AG04449 (cell line): Measurements from ENCODE around the gene CRYBG3.

Source experiments
- CTCF ChIA-PET: fragments of 350-600 bp; formaldehyde crosslinking; extraction: SDS; loops from one replicate; lab custom pipeline; 2021; ENCODE audit warnings: antibody characterized with exemption; lab: Yijun Ruan, JAX
- POLR2A ChIA-PET: fragments of 400-600, 350-600 bp; formaldehyde crosslinking; extraction: SDS; loops from one replicate; lab custom pipeline; 2020; ENCODE audit warnings: antibody characterized with exemption, inconsistent platforms; lab: Yijun Ruan, JAX
- DNase-seq: peaks from one replicate; pipeline ENCODE4 v3.0.0-alpha.2; 2010; ENCODE audit warnings: low read depth, low spot score
- H3K4me3 ChIP-seq: 2 replicates; pipeline ENCODE4 v1.5.1; 2011; ENCODE audit warnings: low read depth, mild to moderate bottlenecking, control low read depth, low read length
- TF ChIP-seq, protein P1 (sequence below): IDR thresholded peaks from one replicate; pipeline ENCODE4 v1.5.1; 2011; ENCODE audit warnings: mild to moderate bottlenecking, moderate library complexity, low read length, control low read depth, inconsistent platforms; ENCODE audit not compliant: insufficient read depth; ENCODE audit errors: missing control alignments

CRYBG3 gene

DNA sequence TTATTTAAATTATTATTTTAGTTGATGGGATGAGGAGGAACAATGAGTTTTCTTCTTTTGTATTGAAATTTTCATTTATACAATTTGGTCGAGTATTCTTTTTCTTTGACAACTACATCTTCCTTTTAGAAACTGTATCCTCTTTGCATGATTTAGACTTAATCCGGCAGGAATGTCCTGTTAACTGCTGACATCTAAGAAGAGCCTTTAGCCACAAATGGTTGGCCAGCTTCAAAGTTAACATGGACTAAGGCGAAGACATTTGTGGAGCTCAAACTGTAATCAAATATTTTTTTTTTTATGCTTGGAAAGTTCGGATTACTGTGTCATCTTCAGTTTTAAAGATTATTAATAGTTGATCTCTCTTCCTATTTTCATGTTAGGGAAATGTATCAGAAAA lies 107.2 kb downstream of the CRYBG3 start:
- H3K4me3 ChIP-seq: no peak overlapping the region
- CTCF ChIA-PET: interaction anchor here (1.5 kb wide), 1 partner anchor 14 kb away, joined by 5 read pairs; no protein-coding TSS in a partner anchor
- no peak for DNase-seq
- POLR2A ChIA-PET: no interaction called here
- TF ChIP-seq, protein P1, sequence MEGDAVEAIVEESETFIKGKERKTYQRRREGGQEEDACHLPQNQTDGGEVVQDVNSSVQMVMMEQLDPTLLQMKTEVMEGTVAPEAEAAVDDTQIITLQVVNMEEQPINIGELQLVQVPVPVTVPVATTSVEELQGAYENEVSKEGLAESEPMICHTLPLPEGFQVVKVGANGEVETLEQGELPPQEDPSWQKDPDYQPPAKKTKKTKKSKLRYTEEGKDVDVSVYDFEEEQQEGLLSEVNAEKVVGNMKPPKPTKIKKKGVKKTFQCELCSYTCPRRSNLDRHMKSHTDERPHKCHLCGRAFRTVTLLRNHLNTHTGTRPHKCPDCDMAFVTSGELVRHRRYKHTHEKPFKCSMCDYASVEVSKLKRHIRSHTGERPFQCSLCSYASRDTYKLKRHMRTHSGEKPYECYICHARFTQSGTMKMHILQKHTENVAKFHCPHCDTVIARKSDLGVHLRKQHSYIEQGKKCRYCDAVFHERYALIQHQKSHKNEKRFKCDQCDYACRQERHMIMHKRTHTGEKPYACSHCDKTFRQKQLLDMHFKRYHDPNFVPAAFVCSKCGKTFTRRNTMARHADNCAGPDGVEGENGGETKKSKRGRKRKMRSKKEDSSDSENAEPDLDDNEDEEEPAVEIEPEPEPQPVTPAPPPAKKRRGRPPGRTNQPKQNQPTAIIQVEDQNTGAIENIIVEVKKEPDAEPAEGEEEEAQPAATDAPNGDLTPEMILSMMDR: no peak

DNA sequence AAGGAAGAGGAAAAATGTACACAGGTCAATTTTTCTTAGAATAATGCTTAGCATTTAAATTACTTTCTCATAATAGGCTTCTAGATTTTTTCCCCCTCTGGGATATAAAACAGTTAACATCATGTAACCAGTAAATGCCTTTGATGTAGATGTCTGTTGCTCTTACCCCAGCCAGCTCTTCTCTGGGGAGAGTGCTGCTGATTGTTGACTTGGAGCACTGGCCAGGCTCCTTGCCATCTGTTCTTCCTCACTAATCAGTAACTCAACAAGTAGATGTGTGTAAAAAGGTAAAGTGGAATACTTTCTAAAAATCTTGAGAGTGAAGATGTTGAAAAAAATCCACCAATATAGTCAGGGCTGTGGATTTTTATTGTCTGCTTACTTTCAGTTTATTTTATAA lies 108.2 kb downstream of the CRYBG3 start:
- POLR2A ChIA-PET: no interaction called here
- CTCF ChIA-PET: interaction anchor here (1.5 kb wide), 1 partner anchor 13 kb away, joined by 5 read pairs; no protein-coding TSS in a partner anchor
- DNase-seq: no peak
- TF ChIP-seq, protein P1: no peak
- H3K4me3 ChIP-seq: no peak overlapping the region

DNA sequence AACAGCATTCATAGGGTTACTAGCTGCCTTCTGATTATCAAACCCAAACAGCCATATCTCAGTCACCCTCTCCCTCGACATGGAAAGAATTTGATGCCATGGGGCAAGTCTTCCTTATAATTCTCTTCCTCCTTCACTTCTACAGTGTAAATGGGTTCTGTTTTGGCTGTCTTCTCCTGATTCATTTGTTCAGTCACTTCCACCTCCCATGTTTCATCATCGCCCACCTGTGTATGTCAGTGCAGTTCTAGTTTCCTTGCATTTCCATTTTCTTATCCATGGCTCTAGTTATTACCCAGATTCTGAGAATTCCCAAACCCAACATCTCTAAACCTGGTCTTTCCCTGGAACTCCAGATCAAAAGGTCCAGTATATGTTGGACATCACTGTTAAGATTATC lies 109.4 kb downstream of the CRYBG3 start:
- H3K4me3 ChIP-seq: no peak overlapping the region
- TF ChIP-seq, protein P1: no peak
- CTCF ChIA-PET: no interaction called here
- POLR2A ChIA-PET: no interaction called here
- DNase-seq: no peak

DNA sequence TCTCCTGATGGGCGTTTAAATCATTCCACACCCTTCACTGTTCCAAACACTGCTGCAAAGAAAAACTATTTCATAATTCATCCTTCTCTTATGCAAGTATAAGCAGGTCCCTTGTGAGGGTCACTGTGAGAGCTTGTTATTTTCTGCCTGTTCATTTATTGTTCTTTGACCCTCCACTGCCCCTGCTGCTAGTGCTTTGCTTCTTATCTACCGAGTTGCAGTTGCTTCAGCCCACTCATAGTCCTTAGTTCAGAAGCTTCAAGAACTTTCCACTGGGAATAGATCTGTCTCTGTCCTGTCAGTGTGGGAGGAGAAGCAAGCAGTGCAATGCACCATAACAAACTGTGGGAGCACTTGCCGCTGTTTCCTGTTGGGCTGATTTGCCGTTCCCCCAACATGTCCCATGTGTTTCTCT lies 110.6 kb downstream of the CRYBG3 start:
- no peak for DNase-seq
- ChIA-PET CTCF (interaction anchor here (0.8 kb wide), 1 partner anchor 11 kb away, joined by 4 read pairs; no protein-coding TSS in a partner anchor), POLR2A (no interaction called here)
- H3K4me3 ChIP-seq: no peak overlapping the region
- TF ChIP-seq, protein P1: no peak

DNA sequence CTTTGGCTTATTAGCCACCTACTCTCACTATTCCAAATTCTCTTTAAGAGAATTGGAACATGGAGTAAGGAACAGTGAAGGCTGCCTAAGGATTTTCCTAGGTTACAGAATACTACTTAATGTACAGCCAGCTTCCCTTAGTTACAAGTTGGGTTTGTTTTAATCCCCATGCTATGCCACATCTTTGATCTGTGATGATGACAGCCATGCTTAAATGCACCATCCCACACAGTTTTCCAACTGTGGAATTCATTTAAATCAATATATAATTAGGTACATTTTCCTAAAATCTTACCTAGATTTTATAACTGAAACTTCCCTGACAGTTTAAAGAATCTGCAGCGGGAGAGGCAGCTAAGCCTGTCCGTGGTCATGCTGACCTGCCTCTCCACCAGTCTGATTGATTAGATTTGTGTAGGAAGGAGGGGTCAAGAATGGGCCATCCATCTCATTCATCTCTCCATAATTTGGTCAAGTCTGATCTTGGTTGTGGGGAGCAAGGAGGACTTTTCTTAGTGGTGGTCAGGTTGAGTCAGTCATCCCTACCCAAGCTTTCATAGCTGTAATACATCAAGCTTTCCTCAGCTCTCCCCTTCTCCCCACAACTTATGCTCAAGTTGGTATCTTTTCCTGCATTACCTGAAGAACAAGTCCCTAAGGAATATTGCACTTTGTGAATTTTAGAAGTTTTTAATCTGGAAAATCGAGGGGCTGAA lies 113.3 kb downstream of the CRYBG3 start:
- DNase-seq: no peak
- CTCF ChIA-PET: no interaction called here
- POLR2A ChIA-PET: no interaction called here
- TF ChIP-seq, protein P1: no peak
- no peak overlapping the region for H3K4me3 ChIP-seq

DNA sequence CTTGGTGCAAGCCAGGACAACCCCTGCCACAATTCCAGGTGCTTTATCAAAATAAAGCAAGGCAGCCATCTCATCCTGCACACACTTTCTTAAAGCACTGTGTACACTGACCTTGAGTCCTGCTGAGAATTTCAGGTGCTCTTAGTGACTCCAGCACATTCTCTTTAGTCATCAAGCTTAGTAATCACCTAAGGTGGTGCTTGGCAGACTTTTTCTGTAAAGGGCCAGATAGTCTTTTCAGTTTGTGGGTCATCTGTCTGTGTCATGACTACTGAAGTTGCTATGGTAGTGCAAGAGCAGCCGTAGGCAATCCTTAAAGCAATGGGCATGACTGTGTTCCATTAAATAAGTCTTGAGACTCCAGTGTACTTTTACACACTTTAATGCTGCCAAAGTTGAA lies 114.0 kb downstream of the CRYBG3 start:
- no peak for DNase-seq
- ChIA-PET POLR2A (no interaction called here), CTCF (no interaction called here)
- TF ChIP-seq, protein P1: no peak
- H3K4me3 ChIP-seq: no peak overlapping the region
